DMS79 (cell line): ENCODE measurements around the gene KATNBL1.
"Not testable (repeated sequence)": the region's sequence is repeated elsewhere in the genome, so short reads cannot be mapped to it uniquely, and the experiment has no call there.

Source experiments
- DNase-seq: peaks from one replicate; lab custom pipeline; 2025; lab: John Stamatoyannopoulos, UW

Gene KATNBL1

GRCh38 chr15:34193272-34193671, 16.6 kb downstream of the KATNBL1 start:
- not testable (repeated sequence) for DNase-seq

DNA sequence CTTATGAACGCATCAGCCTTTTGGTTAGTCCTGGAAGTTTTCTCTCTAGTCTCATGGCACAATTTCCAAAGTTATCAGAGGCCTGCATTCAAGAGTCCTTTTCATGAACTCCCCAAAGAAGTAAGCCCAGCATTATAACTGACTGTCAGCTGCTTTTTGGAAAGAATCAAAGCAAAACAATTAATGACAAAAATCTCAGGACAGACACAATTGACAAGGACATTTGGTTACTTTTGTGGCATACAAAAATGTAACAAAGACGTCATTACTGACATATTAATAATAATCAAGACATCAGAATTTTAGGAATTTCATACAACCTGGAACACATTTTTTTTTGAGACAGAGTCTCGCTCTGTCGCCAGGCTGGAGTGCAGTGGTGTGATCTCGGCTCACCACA, 21.2 kb downstream of the KATNBL1 start:
- DNase-seq, result no peak

DNA sequence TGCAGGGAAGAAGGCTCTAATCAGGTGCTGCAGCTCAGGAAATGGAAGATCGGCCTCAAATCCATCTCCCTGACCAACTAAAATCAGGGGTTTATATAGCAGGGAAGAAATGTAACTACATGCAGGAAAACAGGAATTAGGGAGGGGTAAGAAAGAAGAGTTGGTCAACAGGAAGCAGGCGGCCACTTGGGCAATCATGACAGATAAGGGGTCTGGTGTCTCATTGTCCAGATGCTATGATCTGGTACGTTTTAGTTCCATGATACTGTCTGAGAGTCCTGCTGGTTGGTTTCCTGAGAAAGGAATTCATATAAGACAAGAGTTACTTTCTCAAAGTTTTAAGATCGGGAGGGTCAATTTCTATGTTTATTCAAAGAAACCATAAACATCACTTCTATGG, 24.2 kb downstream of the KATNBL1 start:
- no peak for DNase-seq

- no peak for DNase-seq
These were observed 27.0 kb downstream of the KATNBL1 start for GRCh38 chr15:34182942-34183341.

DNA sequence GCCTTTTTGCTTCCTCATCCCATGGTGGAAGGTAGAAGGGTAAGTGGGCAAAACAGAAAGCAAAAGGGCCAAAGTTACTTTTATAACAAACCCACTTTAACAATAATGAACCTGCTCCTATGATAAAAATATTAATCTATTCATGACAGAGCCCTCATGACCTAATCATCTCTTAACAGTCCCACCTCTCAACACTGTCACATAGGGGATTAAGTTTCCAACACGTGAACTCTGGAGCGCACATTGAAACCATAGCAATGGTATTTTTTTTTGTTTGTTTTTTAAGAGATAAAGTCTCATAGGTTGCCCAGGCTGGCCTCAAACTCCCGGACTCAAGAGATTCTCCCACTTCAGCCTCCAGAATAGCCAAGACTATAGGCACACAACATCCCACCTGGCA, 30.7 kb downstream of the KATNBL1 start:
- no peak for DNase-seq

DNA sequence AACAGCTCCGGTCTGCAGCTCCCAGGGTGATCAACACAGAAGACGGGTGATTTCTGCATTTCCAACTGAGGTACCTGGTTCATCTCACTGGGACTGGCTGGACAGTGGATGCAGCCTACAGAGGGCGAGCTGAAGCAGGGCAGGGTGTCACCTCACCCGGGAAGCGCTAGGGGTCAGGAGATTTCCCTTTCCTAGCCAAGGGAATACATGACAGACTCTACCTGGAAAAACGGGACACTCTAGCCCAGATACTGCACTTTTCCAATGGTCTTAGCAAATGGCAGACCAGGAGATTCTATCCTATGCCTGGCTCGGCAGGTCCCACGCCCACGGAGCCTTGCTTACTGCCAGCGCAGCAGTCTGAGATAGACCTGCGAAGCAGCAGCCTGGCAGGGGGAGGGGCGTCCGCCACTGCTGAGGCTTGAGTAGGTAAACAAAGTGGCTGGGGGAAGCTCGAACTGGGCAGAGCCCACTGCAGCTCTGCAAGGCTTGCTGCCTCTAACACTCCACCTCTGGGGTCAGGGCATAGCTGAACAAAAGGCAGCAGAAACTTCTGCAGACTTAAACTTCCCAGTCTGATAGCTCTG, 43.8 kb downstream of the KATNBL1 start:
- not testable (repeated sequence) for DNase-seq

GRCh38 chr15:34161329-34161963, 48.5 kb downstream of the KATNBL1 start:
- no peak for DNase-seq

GRCh38 chr15:34160735-34161134, 49.2 kb downstream of the KATNBL1 start:
- DNase-seq, result no peak

- no peak for DNase-seq
These were observed 51.5 kb downstream of the KATNBL1 start for GRCh38 chr15:34158355-34158754.

- no peak for DNase-seq
These were observed 54.0 kb downstream of the KATNBL1 start for GRCh38 chr15:34155859-34156258.

- no peak for DNase-seq
These were observed 55.1 kb downstream of the KATNBL1 start for GRCh38 chr15:34154725-34155204.

DNA sequence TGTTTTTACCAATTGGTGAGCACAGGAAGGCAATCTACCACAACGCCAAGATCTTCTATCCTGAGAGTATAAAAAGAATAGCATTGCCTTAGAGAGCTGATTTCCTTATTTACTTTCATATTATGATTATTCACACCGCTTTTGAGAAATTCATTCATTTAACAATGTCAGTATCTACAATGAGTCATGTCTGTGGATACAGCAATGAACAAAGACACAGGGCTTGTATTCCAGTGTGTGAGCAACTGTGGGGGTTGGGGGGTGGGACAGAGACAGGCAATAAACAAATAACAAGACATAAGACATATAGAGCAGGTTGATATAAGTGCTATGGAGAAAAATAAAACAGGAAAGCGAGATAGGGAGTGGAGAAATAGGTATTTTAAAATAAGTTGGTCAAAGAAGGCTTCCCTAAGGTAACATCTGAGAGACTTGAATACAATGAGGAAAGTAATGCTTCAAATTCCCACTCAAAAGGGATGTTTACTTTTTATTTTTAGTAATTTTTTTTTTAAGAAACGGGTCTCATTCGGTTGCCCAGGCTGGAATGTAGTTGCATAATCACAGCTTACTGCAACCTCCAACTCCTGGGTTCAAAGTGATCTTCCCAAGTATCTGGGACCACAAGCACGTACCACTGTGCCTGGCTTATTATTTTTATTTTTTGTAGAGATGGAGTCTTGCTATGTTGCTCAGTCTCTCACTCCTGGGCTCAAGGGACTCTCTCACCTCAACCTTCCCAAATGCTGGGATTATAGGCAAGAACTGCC, 62.3 kb downstream of the KATNBL1 start:
- no peak for DNase-seq

- DNase-seq, result no peak
These were observed 76.4 kb downstream of the KATNBL1 start for GRCh38 chr15:34133511-34133910.

GRCh38 chr15:34132881-34133280, 77.0 kb downstream of the KATNBL1 start:
- no peak for DNase-seq

- DNase-seq, result no peak
These were observed 81.0 kb downstream of the KATNBL1 start for GRCh38 chr15:34128898-34129297.

- no peak for DNase-seq
These were observed 83.4 kb downstream of the KATNBL1 start for GRCh38 chr15:34126522-34126921.

DNA sequence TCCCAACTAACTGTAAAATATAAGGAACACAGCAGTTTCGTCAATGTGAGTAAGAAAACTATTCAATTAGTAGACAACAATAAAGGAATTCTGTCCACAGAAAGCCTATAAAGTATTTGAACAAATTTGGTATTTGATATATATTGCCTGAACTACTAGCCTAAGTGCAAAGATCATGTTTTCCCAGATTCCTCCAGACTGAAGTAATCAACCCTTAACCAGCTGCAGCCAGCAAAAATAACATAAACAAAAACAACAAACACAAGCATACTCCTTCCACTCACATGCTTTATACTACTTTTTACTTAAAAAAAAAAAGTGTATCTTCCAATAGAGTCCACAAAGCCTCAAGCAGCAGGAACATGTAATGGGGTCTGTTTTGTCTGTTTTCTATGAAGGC, 84.0 kb downstream of the KATNBL1 start:
- no peak for DNase-seq

DNA sequence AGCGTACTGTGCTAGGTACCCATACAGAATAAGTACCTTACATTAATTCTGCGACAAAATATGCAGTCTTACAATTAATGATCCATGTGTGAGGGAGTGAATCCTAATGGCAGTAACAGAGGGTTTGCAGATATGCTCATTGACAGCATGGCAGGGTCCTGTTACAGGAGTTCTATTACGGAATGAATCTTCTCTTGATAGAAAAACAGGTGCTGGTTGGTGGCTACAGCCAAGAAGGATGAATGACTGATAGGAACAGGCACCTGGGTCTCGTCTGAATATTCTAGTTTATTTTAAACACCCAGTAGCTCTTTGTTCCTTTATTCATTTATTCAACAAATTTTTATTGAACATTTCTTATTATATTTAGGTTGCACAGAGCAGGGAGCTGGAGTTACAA, 85.2 kb downstream of the KATNBL1 start:
- no peak for DNase-seq

DNA sequence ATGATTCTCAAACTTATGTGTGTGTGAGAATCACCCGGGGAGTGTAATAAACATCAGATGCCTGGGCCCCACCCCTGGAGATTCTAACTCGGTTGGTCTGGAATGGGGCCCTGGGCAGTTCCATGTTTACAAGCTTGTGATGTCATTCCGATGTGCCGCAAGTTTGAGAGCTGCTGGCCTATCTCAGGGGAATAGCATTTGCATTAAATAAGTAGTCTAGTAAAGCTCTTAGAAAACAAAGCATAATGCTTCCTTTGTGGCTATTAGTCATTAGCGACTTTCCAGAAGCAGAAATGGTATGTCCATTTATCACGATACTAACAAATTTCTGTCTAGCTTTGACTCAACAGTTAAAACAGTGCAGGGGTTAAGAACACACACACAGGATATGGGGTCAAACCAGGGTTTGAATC, 87.1 kb downstream of the KATNBL1 start:
- no peak for DNase-seq

- DNase-seq, result not testable (repeated sequence)
These were observed 88.1 kb downstream of the KATNBL1 start for GRCh38 chr15:34121786-34122185.

DNA sequence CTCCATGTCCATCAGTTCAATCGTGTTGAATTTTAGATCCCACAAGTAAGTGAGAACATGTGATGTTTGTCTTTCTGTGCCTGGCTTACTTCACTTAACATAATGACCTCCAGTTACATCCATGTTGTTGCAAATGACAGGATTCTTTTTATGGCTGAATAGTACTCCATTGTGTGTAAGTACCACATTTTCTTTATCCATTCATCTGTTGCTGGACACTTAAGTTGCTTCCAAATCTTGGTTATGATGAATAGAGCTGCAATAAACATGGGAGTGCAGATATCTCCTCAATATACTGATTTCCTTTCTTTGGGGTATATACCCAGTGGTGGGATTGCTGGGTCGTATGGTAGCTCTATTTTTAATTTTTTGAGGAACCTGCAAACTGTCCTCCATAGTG, 89.5 kb downstream of the KATNBL1 start:
- DNase-seq, result not testable (repeated sequence)

GRCh38 chr15:34119291-34119690, 90.6 kb downstream of the KATNBL1 start:
- no peak for DNase-seq

DNA sequence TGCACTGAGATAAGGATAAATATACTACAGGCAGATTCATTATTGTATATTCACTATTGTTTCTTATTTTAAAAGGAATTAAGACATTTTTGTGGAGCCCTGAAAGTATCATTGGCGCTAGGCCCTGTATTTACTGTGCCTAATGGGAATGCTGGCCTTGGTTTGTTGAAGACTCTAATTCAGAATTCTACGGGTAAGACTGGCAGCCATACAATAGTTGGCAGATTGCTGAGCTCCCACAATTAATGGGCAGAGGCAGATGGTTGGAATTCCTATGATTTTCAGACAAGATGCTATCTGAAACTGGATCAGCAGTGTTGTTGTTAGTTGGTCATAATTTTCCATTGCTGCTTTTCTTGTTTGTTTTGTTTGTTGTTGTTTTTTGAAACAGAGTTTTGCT, 93.3 kb downstream of the KATNBL1 start:
- DNase-seq, result no peak
